ENCODE measurements around the gene PEX16.

Gene PEX16

GRCh38 chr11:45876401-45876800, 41.3 kb downstream of the PEX16 start:
- DNase-seq (ENCODE audit: low spot score): no peak

DNA sequence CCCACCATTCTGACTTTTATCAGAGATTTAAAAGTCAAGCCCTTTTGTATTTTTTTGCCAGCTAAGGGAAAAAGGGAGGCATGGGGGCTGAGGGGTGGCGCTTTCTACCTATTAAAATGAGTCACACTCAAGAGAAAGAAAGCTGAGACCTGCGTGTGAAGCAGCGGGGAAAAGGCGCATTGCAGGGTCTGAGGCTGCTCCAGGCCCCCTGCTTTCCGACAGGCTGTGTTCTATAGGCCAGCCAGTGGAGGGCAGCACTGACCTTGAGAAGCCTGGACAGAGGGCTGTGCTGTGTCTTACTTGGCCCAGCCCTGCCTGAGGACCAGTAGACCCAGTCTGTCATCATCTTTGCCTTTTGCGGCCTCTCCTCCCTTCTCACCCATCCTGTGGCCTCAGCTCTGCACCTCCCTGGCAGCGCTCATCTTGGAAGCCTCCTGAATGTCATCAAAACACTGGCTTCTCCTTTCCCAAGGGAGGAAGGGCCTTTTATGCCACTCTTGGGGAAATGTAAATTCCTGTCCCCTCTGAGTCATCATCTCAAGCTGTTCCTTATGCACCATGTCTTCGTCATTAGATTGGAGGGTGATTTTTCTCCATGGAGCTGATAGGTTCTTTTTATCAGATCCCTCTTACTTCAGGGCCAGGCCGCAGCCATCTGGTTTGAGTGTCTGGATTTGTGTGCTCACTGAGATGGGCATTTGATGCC, 44.9 kb downstream of the PEX16 start:
- DNase-seq (ENCODE audit: low spot score): peak; percentile 70

- no peak for DNase-seq (ENCODE audit: low spot score)
Observed at GRCh38 chr11:45871638-45872037, 46.0 kb downstream of the PEX16 start.

DNA sequence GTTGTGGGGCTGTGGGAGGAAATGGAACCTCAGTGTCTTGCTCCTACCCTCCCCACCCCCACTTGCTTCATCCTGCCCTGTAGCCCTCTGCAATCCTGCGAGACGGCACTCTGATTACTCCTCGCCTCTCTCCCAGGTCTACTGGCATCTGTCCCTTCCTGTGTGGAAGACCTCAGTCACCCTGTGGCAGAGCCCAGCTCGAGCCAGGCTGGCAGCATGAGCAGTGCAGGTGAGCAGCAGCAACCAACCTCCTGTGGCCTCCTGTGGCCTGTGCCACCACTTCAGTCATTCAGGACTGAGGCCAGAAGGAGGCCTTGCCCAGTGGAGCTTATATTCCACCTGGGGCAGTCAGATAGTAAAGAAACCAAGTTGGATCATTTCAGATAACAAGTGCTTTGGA, 47.0 kb downstream of the PEX16 start:
- no peak for DNase-seq (ENCODE audit: low spot score)

- no peak for DNase-seq (ENCODE audit: low spot score)
Observed at GRCh38 chr11:45869551-45869950, 48.1 kb downstream of the PEX16 start.

DNA sequence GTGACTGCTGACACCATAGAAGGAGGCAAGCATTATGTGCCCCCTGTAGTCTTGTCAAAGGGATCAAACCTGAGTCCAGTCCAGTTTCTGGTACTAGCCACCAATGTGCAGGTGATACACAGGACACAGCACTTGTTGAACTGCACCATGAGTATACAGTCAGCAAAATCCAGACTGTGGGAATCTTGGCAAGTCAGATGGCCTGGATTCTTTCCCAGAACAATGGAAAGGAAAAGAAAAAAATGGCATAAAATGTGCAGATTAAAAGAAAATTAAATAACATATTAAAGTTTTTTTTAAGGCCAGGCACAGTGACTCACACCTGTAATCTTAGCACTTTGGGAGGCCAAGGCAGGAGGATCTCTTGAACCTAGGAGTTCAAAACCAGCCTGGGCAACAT, 53.6 kb downstream of the PEX16 start:
- DNase-seq (ENCODE audit: low spot score): no peak

GRCh38 chr11:45860764-45861510, 56.7 kb downstream of the PEX16 start:
- DNase-seq (ENCODE audit: low spot score): no peak

DNA sequence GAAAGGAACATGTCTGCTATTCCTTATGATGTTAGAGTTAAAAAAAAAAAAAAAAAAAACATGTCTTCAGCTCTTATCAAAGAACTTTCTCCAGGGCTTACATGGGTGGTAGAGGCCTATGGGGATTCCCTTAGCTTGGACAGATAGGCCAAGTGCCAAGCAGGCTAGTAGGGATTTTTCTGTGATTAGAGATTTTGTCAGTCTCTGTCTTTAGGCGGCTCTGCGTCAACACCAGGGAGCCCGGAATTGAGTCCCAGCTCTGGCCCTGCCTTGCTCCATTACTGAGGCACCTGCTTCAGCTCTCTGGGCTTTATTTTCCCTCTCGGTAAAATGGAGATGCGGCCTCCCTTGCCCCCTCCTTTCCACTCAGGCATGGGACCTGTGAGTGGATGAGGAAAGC, 57.3 kb downstream of the PEX16 start:
- DNase-seq (ENCODE audit: low spot score): no peak

All from putamen (tissue), 1 donor.